ENCODE data around the gene ATXN7L2. TPM values are rescaled to one million over a fixed set of nuclear protein-coding genes. Genes with fewer than 3 reads are reported as not detected.

The ATXN7L2 gene
- total and polyA plus RNA-seq, 4 donors = 0.61 to 1.7 (median 1.3) TPM

- peak; percentile 80 for DNase-seq (ENCODE audit: low spot score)
- Histone ChIP-seq H3K9me3 (ENCODE audit: control insufficient read depth in 4 of 4, low read length in 3 of 4) (no peaks in the 10 kb centered on the region), H3K36me3 (ENCODE audit: control insufficient read depth in 4 of 4, insufficient read depth in 3 of 4, low read depth in 1 of 4, low read length in 3 of 4) (peaks cover 0 to 12% (median 0%) of the 10 kb centered on the region in 4 donors), H3K4me3 (ENCODE audit: low read depth in 1 of 3, low read length in 3 of 3) (no peak overlapping the region), H3K4me1 (ENCODE audit: control insufficient read depth in 4 of 4, insufficient read depth in 4 of 4, low read length in 3 of 4) (peaks cover 0 to 12% (median 8%) of the 10 kb centered on the region in 4 donors), H3K27ac (ENCODE audit: low read depth in 1 of 2, low read length in 2 of 2) (no peak overlapping the region), H3K27me3 (ENCODE audit: control insufficient read depth in 4 of 4, insufficient read depth in 4 of 4, low read length in 3 of 4) (no peaks in the 10 kb centered on the region), H3K9ac (ENCODE audit: low read depth in 1 of 2, low read length in 2 of 2) (no peak overlapping the region)
- 90% methylated on average over 11 of the region's 11 CpGs for WGBS
- TF ChIP-seq YY1 (IDR thresholded peaks at IDR 0.05) (no peak), RAD21 (IDR thresholded peaks at IDR 0.05) (peak; percentile 71 to 83), REST (IDR thresholded peaks at IDR 0.05) (no peak), CTCF (IDR thresholded peaks at IDR 0.05; ENCODE audit: low read depth, low read length, missing input control) (peak; percentile 85), HNF4A (conservative IDR thresholded peaks at IDR 0.05) (no peak), EGR1 (IDR thresholded peaks at IDR 0.05; ENCODE audit: low read depth in 2 of 2) (no peak), FOXA1 (IDR thresholded peaks at IDR 0.05) (no peak)
These were observed 6.6 kb downstream of the ATXN7L2 start for GRCh38 chr1:109490029-109490933.

GRCh38 chr1:109490934-109491302 lies 7.2 kb downstream of the ATXN7L2 start:
- Histone ChIP-seq H3K36me3 (ENCODE audit: control insufficient read depth in 4 of 4, insufficient read depth in 3 of 4, low read depth in 1 of 4, low read length in 3 of 4) (peaks cover 0 to 14% (median 0%) of the 10 kb centered on the region in 4 donors), H3K27ac (ENCODE audit: low read depth in 1 of 2, low read length in 2 of 2) (no peak overlapping the region), H3K4me3 (ENCODE audit: low read depth in 1 of 3, low read length in 3 of 3) (no peak overlapping the region), H3K9ac (ENCODE audit: low read depth in 1 of 2, low read length in 2 of 2) (no peak overlapping the region), H3K27me3 (ENCODE audit: control insufficient read depth in 4 of 4, insufficient read depth in 4 of 4, low read length in 3 of 4) (no peaks in the 10 kb centered on the region), H3K4me1 (ENCODE audit: control insufficient read depth in 4 of 4, insufficient read depth in 4 of 4, low read length in 3 of 4) (peaks cover 0 to 12% (median 8%) of the 10 kb centered on the region in 4 donors), H3K9me3 (ENCODE audit: control insufficient read depth in 4 of 4, low read length in 3 of 4) (no peaks in the 10 kb centered on the region)
- WGBS = 88% methylated on average over 11 of the region's 11 CpGs
- DNase-seq (ENCODE audit: low spot score) = no peak
- TF ChIP-seq RXRA (IDR thresholded peaks at IDR 0.05) (no peak), FOXA1 (IDR thresholded peaks at IDR 0.05) (no peak), FOXA2 (IDR thresholded peaks at IDR 0.05) (no peak), ATF3 (IDR thresholded peaks at IDR 0.05) (no peak), RAD21 (IDR thresholded peaks at IDR 0.05) (no peak), NR2F2 (IDR thresholded peaks at IDR 0.05) (no peak)

Measured in liver (tissue), 9 donors.